ENCODE results near the gene TTC7B.

DNA sequence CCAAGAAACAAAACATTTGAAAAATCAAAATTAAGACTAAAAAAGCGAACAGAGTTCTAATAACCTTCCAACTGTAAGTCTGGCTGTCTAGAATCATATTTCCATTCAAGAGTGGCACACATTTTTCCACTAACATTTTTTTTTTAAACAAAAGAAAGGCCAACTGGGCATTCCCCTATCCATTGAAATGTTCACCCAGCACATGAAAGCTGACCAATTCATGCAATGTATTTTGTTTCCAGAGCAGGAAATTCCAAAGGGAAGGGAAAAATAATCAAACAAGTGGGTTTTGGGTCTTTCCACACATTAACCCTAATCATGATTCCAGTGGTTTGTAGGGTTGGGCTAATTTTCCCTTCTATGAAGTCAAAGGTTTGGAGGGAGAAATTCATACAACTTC lies 212.9 kb downstream of the TTC7B start:
- TF ChIP-seq, protein P1, sequence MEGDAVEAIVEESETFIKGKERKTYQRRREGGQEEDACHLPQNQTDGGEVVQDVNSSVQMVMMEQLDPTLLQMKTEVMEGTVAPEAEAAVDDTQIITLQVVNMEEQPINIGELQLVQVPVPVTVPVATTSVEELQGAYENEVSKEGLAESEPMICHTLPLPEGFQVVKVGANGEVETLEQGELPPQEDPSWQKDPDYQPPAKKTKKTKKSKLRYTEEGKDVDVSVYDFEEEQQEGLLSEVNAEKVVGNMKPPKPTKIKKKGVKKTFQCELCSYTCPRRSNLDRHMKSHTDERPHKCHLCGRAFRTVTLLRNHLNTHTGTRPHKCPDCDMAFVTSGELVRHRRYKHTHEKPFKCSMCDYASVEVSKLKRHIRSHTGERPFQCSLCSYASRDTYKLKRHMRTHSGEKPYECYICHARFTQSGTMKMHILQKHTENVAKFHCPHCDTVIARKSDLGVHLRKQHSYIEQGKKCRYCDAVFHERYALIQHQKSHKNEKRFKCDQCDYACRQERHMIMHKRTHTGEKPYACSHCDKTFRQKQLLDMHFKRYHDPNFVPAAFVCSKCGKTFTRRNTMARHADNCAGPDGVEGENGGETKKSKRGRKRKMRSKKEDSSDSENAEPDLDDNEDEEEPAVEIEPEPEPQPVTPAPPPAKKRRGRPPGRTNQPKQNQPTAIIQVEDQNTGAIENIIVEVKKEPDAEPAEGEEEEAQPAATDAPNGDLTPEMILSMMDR (IDR thresholded peaks at IDR 0.05): no peak
- TF ChIP-seq EZH2phosphoT487 (IDR thresholded peaks at IDR 0.05): no peak
- TF ChIP-seq EZH2 (IDR thresholded peaks at IDR 0.05): no peak

Data from neural progenitor cell (in vitro differentiated cells).